HCT116 (cell line): Measurements from ENCODE around the gene RHEB. TPM values are rescaled to one million over a fixed set of nuclear protein-coding genes. Genes with fewer than 3 reads are reported as not detected.

Experiments used
- ATAC-seq: fragments of 200-7000 bp; cut with Tn5 transposase; 2 replicates; pipeline ENCODE4 v1.9.1; 2020; ENCODE audit warnings: mild to moderate bottlenecking, moderate library complexity
- BruUV-seq: library from RNA; stranded (reverse); fragments of 400-500 nt; replicated peaks from 2 replicates; lab custom pipeline; 2021; lab: Mats Ljungman, UMichigan
- CTCF ChIA-PET: fragments of 300-600 bp; sonication (Branson Sonifier 250); formaldehyde crosslinking; loops from one replicate; lab custom pipeline; 2021; ENCODE audit warnings: antibody characterized with exemption; lab: Charles Lee
- POLR2A ChIA-PET: fragments of 300-600, 350-600 bp; sonication (Branson Sonifier 250); formaldehyde crosslinking; loops from one replicate; lab custom pipeline; 2021; ENCODE audit warnings: antibody characterized with exemption; lab: Charles Lee
- RAD21 ChIA-PET, 2 experiments: fragments of 300-600 bp; sonication (Branson Sonifier 250); formaldehyde crosslinking; loops; one replicate each; lab custom pipeline; 2023; ENCODE audit warnings: low total read pairs in 2 of 2; ENCODE audit not compliant: uncharacterized antibody in 2 of 2, unreplicated experiment in 2 of 2, low non-redundant PET in 1 of 2; lab: Charles Lee
- DNase-seq: peaks from one replicate; pipeline ENCODE4 v3.0.0-alpha.2; 2010; ENCODE audit warnings: low read depth, low spot score
- H2AFZ ChIP-seq: fragments of 200-600 bp; shearing (Covaris generic), sonication (generic); 2 replicates; pipeline ENCODE4 v1.6.1; 2017; ENCODE audit warnings: low read depth, mixed run types, mixed read lengths, antibody characterized with exemption, low read length; ENCODE audit not compliant: poor library complexity, severe bottlenecking
- H3K27ac ChIP-seq: 2 replicates; pipeline ENCODE4 v1.5.1; 2012; ENCODE audit warnings: low read depth, low read length
- H3K27me3 ChIP-seq: fragments of 200-600 bp; sonication (generic); 2 replicates; pipeline ENCODE4 v1.6.1; 2016; ENCODE audit warnings: mixed run types, low read length, mixed read lengths; ENCODE audit not compliant: insufficient read depth
- H3K36me3 ChIP-seq, 2 experiments: fragments of 200-500 bp in 1 of 2; fragments of 200-600 bp in 1 of 2; sonication (Bioruptor generic) in 1 of 2; sonication (generic) in 1 of 2; 2 replicates each; pipeline versions ENCODE4 v1.5.1 to v1.6.1; 2014 to 2016; ENCODE audit warnings: low read length in 2 of 2, inconsistent platforms in 1 of 2, mixed read lengths in 1 of 2, mixed run types in 1 of 2; ENCODE audit not compliant: insufficient read depth in 2 of 2, control insufficient read depth in 1 of 2
- H3K4me1 ChIP-seq, 2 experiments: fragments of 200-600 bp in 1 of 2; sonication (generic) in 1 of 2; 2 replicates each; pipeline versions ENCODE4 v1.5.1 to v1.6.1; 2012 to 2017; ENCODE audit warnings: low read length in 2 of 2, inconsistent platforms in 1 of 2, mild to moderate bottlenecking in 1 of 2, mixed read lengths in 1 of 2, mixed run types in 1 of 2, moderate library complexity in 1 of 2; ENCODE audit not compliant: insufficient read depth in 2 of 2, control insufficient read depth in 1 of 2
- H3K4me2 ChIP-seq: fragments of 200-600 bp; sonication (generic); 2 replicates; pipeline ENCODE4 v1.6.1; 2017; ENCODE audit warnings: mixed run types, low read length, mixed read lengths
- H3K4me3 ChIP-seq, 2 experiments: fragments of 200-600 bp in 1 of 2; sonication (generic) in 1 of 2; replicated peaks in 1 of 2; 2 replicates each; pipeline ENCODE4 v1.5.1; 2011 to 2016; ENCODE audit warnings: low read length in 2 of 2, control low read depth in 1 of 2, low read depth in 1 of 2, mild to moderate bottlenecking in 1 of 2, mixed read lengths in 1 of 2, mixed run types in 1 of 2
- H3K79me2 ChIP-seq: fragments of 200-600 bp; sonication (generic); 2 replicates; pipeline ENCODE4 v1.6.1; 2017; ENCODE audit warnings: mild to moderate bottlenecking, mixed run types, low read length, moderate library complexity, mixed read lengths; ENCODE audit not compliant: insufficient read depth
- H3K9ac ChIP-seq: fragments of 200-600 bp; sonication (generic); 2 replicates; pipeline ENCODE4 v1.6.1; 2016; ENCODE audit warnings: low read length, mixed read lengths
- H3K9me2 ChIP-seq: fragments of 200-600 bp; sonication (generic), shearing (Covaris generic); 2 replicates; pipeline ENCODE4 v1.6.1; 2017; ENCODE audit warnings: mixed run types, mild to moderate bottlenecking, moderate library complexity; ENCODE audit not compliant: insufficient read depth
- H3K9me3 ChIP-seq, 2 experiments: fragments of 200-500 bp in 1 of 2; fragments of 200-600 bp in 1 of 2; sonication (Bioruptor generic) in 1 of 2; sonication (generic) in 1 of 2; 2 replicates each; pipeline ENCODE4 v1.6.1; 2014 to 2017; ENCODE audit warnings: low read length in 2 of 2, mixed read lengths in 2 of 2, inconsistent platforms in 1 of 2, low read depth in 1 of 2, mild to moderate bottlenecking in 1 of 2, mixed run types in 1 of 2, moderate library complexity in 1 of 2; ENCODE audit not compliant: control insufficient read depth in 1 of 2, insufficient read depth in 1 of 2
- H4K20me1 ChIP-seq: fragments of 200-600 bp; sonication (generic), shearing (Covaris generic); 2 replicates; pipeline ENCODE4 v1.6.1; 2017; ENCODE audit warnings: mixed run types, mild to moderate bottlenecking, moderate library complexity; ENCODE audit not compliant: insufficient read depth
- CEBPB ChIP-seq: IDR thresholded peaks from 2 replicates; pipeline ENCODE4 v1.6.1; 2012; ENCODE audit warnings: low read depth
- EGR1 ChIP-seq: IDR thresholded peaks from 2 replicates; pipeline ENCODE4 v1.6.1; 2012; ENCODE audit warnings: low read depth
- ELF1 ChIP-seq: IDR thresholded peaks from 2 replicates; pipeline ENCODE4 v1.6.1; 2012; ENCODE audit warnings: low read depth, borderline replicate concordance
- EZH2phosphoT487 ChIP-seq: fragments of 200-600 bp; IDR thresholded peaks from 2 replicates; pipeline ENCODE4 v1.6.1; 2018; ENCODE audit warnings: antibody characterized with exemption, borderline replicate concordance
- FOSL1 ChIP-seq: IDR thresholded peaks from 2 replicates; pipeline ENCODE4 v1.6.1; 2012; ENCODE audit warnings: low read depth
- POLR2A ChIP-seq: IDR thresholded peaks from 2 replicates; pipeline ENCODE4 v1.7.0; 2011; ENCODE audit warnings: borderline replicate concordance; ENCODE audit not compliant: insufficient read depth, insufficient read length; ENCODE audit errors: extremely low read depth
- POLR2AphosphoS5 ChIP-seq: IDR thresholded peaks from 2 replicates; pipeline ENCODE4 v1.6.1; 2011; ENCODE audit warnings: mild to moderate bottlenecking, low read depth, low read length, moderate library complexity
- REST ChIP-seq: IDR thresholded peaks from 2 replicates; pipeline ENCODE4 v1.6.1; 2012; ENCODE audit warnings: low read depth
- SIN3A ChIP-seq: IDR thresholded peaks from 2 replicates; pipeline ENCODE4 v1.6.1; 2012; ENCODE audit warnings: low read depth
- SP1 ChIP-seq: IDR thresholded peaks from 2 replicates; pipeline ENCODE4 v1.6.1; 2012; ENCODE audit warnings: low read depth
- SRF ChIP-seq: IDR thresholded peaks from 2 replicates; pipeline ENCODE4 v1.6.1; 2012; ENCODE audit warnings: low read depth
- TCF7L2 ChIP-seq: IDR thresholded peaks from 2 replicates; pipeline ENCODE4 v1.7.0; 2011; ENCODE audit warnings: borderline replicate concordance, inconsistent platforms; ENCODE audit not compliant: insufficient read depth, insufficient read length; ENCODE audit errors: extremely low read depth
- YY1 ChIP-seq: IDR thresholded peaks from 2 replicates; pipeline ENCODE4 v1.6.1; 2011; ENCODE audit warnings: low read length, low read depth, moderate library complexity, mild to moderate bottlenecking; ENCODE audit not compliant: insufficient replicate concordance; ENCODE audit errors: extremely low read depth
- ZFX ChIP-seq: fragments of 450-650 bp; IDR thresholded peaks from 2 replicates; pipeline ENCODE4 v1.6.1; 2017
- ZNF274 ChIP-seq: fragments of 200-500 bp; sonication (Bioruptor generic); IDR thresholded peaks from 2 replicates; pipeline ENCODE4 v1.6.1; 2014; ENCODE audit warnings: mild to moderate bottlenecking, low read depth, low read length, inconsistent platforms
- intact Hi-C: fragments of 100-400 bp; cut with micrococcal nuclease; formaldehyde crosslinking; loops from 2 replicates; pipeline ENCODE4 v1.10.0; 2022
- total RNA-seq: library from RNA; stranded (reverse); gene quantifications from one replicate; pipeline ENCODE4 v1.2.1, GENCODE V29; 2021; ENCODE audit not compliant: unreplicated experiment
- TF ChIP-seq, protein P1 (sequence below), 3 experiments: fragments of 200-600 bp in 1 of 3; sonication (generic) in 1 of 3; IDR thresholded peaks in 2 of 3; conservative IDR thresholded peaks in 1 of 3; 2 replicates each; pipeline ENCODE4 v1.5.1; 2012 to 2017; ENCODE audit warnings: low read depth in 2 of 3, low read length in 2 of 3, antibody characterized with exemption in 1 of 3, borderline replicate concordance in 1 of 3, control low read depth in 1 of 3, mild to moderate bottlenecking in 1 of 3, mixed read lengths in 1 of 3, mixed run types in 1 of 3, moderate library complexity in 1 of 3; ENCODE audit not compliant: insufficient read depth in 1 of 3
- TF ChIP-seq, protein P2 (sequence below): IDR thresholded peaks from 2 replicates; pipeline ENCODE4 v1.6.1; 2011; ENCODE audit warnings: mild to moderate bottlenecking, low read length, moderate library complexity; ENCODE audit not compliant: insufficient replicate concordance; ENCODE audit errors: extremely low read depth
- TF ChIP-seq, protein P3 (sequence below): IDR thresholded peaks from 2 replicates; pipeline ENCODE4 v1.6.1; 2012

RHEB gene
- total RNA-seq, 1 experiment from 2014 or later: 114 TPM

DNA sequence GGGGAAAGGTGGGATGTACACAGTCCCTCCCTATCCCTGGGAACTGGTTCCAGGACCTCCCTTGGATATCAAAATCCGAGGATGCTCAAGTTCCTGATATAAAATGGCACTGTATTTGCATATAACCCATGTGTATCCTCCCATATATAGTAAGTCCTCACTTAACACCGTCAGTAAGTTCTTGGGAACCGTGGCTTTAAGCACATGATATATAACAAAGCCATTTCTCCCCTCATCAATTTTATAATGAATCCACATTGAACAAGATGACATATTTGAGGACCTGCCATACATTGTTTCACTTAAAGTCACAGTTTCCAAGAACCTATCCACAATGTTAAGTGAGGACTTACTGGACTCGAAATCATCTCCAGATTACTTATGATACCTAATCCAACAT, 85.1 kb downstream of the RHEB start:
- intact Hi-C loops: no loop called here
- Histone ChIP-seq H3K9me3 (no peaks in the 10 kb centered on the region), H3K9me2 (no peaks in the 10 kb centered on the region), H3K4me1 (peaks cover 7 to 17% of the 10 kb centered on the region in 2 experiments), H3K27ac (no peak overlapping the region)
- POLR2A ChIA-PET: no interaction called here
- TF ChIP-seq TCF7L2: no peak
- TF ChIP-seq POLR2A: no peak
- TF ChIP-seq CEBPB: no peak
- no peak for TF ChIP-seq REST
- TF ChIP-seq ZNF274: no peak
- TF ChIP-seq ELF1: no peak
- TF ChIP-seq ZFX: no peak
- TF ChIP-seq, protein P1, sequence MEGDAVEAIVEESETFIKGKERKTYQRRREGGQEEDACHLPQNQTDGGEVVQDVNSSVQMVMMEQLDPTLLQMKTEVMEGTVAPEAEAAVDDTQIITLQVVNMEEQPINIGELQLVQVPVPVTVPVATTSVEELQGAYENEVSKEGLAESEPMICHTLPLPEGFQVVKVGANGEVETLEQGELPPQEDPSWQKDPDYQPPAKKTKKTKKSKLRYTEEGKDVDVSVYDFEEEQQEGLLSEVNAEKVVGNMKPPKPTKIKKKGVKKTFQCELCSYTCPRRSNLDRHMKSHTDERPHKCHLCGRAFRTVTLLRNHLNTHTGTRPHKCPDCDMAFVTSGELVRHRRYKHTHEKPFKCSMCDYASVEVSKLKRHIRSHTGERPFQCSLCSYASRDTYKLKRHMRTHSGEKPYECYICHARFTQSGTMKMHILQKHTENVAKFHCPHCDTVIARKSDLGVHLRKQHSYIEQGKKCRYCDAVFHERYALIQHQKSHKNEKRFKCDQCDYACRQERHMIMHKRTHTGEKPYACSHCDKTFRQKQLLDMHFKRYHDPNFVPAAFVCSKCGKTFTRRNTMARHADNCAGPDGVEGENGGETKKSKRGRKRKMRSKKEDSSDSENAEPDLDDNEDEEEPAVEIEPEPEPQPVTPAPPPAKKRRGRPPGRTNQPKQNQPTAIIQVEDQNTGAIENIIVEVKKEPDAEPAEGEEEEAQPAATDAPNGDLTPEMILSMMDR (IDR thresholded peaks at IDR 0.05 in 2 of 3, conservative IDR thresholded peaks at IDR 0.05 in 1 of 3; ENCODE audit: borderline replicate concordance in 1 of 3, insufficient read depth in 1 of 3, low read depth in 2 of 3, low read length in 2 of 3): no peak
- TF ChIP-seq YY1: no peak
- TF ChIP-seq EZH2phosphoT487: no peak
- no peak for TF ChIP-seq SRF
- TF ChIP-seq, protein P2, sequence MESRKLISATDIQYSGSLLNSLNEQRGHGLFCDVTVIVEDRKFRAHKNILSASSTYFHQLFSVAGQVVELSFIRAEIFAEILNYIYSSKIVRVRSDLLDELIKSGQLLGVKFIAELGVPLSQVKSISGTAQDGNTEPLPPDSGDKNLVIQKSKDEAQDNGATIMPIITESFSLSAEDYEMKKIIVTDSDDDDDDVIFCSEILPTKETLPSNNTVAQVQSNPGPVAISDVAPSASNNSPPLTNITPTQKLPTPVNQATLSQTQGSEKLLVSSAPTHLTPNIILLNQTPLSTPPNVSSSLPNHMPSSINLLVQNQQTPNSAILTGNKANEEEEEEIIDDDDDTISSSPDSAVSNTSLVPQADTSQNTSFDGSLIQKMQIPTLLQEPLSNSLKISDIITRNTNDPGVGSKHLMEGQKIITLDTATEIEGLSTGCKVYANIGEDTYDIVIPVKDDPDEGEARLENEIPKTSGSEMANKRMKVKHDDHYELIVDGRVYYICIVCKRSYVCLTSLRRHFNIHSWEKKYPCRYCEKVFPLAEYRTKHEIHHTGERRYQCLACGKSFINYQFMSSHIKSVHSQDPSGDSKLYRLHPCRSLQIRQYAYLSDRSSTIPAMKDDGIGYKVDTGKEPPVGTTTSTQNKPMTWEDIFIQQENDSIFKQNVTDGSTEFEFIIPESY: no peak
- no peak for TF ChIP-seq POLR2AphosphoS5
- no peak for TF ChIP-seq FOSL1
- TF ChIP-seq SIN3A: no peak
- TF ChIP-seq, protein P3, sequence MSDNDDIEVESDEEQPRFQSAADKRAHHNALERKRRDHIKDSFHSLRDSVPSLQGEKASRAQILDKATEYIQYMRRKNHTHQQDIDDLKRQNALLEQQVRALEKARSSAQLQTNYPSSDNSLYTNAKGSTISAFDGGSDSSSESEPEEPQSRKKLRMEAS: no peak
- TF ChIP-seq EGR1: no peak
- no peak for TF ChIP-seq SP1
- TF ChIP-seq, all 23 proteins: peak for 0
- Histone ChIP-seq H3K9ac (no peak overlapping the region), H3K4me3 (no peak overlapping the region), H2AFZ (no peak overlapping the region), H3K79me2 (no peaks in the 10 kb centered on the region), H3K27me3 (no peaks in the 10 kb centered on the region), H3K4me2 (no peak overlapping the region), H4K20me1 (no peaks in the 10 kb centered on the region), H3K36me3 (no peaks in the 10 kb centered on the region)
- no peak for ATAC-seq
- no peak for DNase-seq
- RAD21 ChIA-PET: no interaction called here
- CTCF ChIA-PET: no interaction called here
- no TSS peak for BruUV-seq
